ENCODE data around the gene ABLIM1.

ABLIM1 gene

GRCh38 chr10:114571316-114571999 is 86.6 kb downstream of the ABLIM1 start:
- no peak for TF ChIP-seq CTCF (IDR thresholded peaks at IDR 0.05; ENCODE audit: borderline replicate concordance, insufficient read depth, low read depth, low read length)
- H3K4me3 ChIP-seq (ENCODE audit: low read depth, low read length), result no peak overlapping the region

- no peak for TF ChIP-seq CTCF (IDR thresholded peaks at IDR 0.05; ENCODE audit: borderline replicate concordance, insufficient read depth, low read depth, low read length)
- no peak overlapping the region for H3K4me3 ChIP-seq (ENCODE audit: low read depth, low read length)
Observed at GRCh38 chr10:114566064-114566463, 92.0 kb downstream of the ABLIM1 start.

- no peak overlapping the region for H3K4me3 ChIP-seq (ENCODE audit: low read depth, low read length)
- TF ChIP-seq CTCF (IDR thresholded peaks at IDR 0.05; ENCODE audit: borderline replicate concordance, insufficient read depth, low read depth, low read length), result no peak
Observed at GRCh38 chr10:114565066-114565465, 93.0 kb downstream of the ABLIM1 start.

- TF ChIP-seq CTCF (IDR thresholded peaks at IDR 0.05; ENCODE audit: borderline replicate concordance, insufficient read depth, low read depth, low read length), result no peak
- H3K4me3 ChIP-seq (ENCODE audit: low read depth, low read length), result no peak overlapping the region
Observed at GRCh38 chr10:114561008-114561523, 97.0 kb downstream of the ABLIM1 start.

GRCh38 chr10:114560144-114560543 is 97.9 kb downstream of the ABLIM1 start:
- H3K4me3 ChIP-seq (ENCODE audit: low read depth, low read length), result no peak overlapping the region

GRCh38 chr10:114559636-114560035 is 98.4 kb downstream of the ABLIM1 start:
- no peak overlapping the region for H3K4me3 ChIP-seq (ENCODE audit: low read depth, low read length)
- TF ChIP-seq CTCF (IDR thresholded peaks at IDR 0.05; ENCODE audit: borderline replicate concordance, insufficient read depth, low read depth, low read length), result no peak

More at GRCh38 chr10:114560144-114560543, 97.9 kb downstream of the ABLIM1 start:
- TF ChIP-seq CTCF (IDR thresholded peaks at IDR 0.05; ENCODE audit: borderline replicate concordance, insufficient read depth, low read depth, low read length), result no peak

- H3K4me3 ChIP-seq (ENCODE audit: low read depth, low read length), result no peak overlapping the region
- TF ChIP-seq CTCF (IDR thresholded peaks at IDR 0.05; ENCODE audit: borderline replicate concordance, insufficient read depth, low read depth, low read length), result no peak
Observed at GRCh38 chr10:114557854-114558253, 100.2 kb downstream of the ABLIM1 start.

Measured in GM12875 (cell line).